ENCODE measurements around the gene SPOP. TPM values are rescaled to one million over a fixed set of nuclear protein-coding genes. Genes with fewer than 3 reads are reported as not detected.
"Not testable (repeated sequence)": the region's sequence is repeated elsewhere in the genome, so short reads cannot be mapped to it uniquely, and the experiment has no call there.

SPOP gene
- total RNA-seq, 1 donor from 2014 or later: 62.9 TPM

DNA sequence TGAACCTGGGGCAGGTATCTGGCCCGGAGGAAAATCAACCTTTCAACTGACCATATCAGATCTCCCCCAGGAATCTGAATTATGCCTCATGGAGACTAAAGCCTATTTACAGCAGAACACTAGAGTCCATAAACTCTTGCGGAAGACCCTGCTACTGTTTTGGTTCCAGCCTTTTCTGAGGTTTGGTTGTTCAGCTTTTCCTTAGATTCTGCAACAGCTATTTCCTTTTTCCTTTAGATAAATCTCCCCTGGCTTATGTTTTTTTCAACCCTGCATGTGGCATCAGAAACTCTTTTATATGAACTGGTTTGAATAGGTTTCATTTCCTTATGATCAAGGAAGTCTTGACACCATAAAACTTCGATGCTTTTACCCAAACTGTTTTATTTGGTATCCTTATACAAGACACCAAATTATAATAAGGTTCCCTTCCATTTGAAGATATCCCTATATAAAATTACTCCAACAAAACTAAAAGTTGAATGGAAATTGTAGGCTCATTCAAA lies 13.1 kb downstream of the SPOP start:
- Mint-ChIP-seq H3K36me3 (ENCODE audit: low read depth) (peaks cover 4% of the 10 kb centered on the region), H3K4me3 (ENCODE audit: unreplicated experiment) (no peak overlapping the region), H3K4me1 (ENCODE audit: low read depth) (peaks cover 11% of the 10 kb centered on the region), H3K27ac (ENCODE audit: unreplicated experiment) (no peak overlapping the region), H3K27me3 (ENCODE audit: low read depth) (no peaks in the 10 kb centered on the region), H3K9me3 (ENCODE audit: low read depth) (no peaks in the 10 kb centered on the region)
- DNase-seq (ENCODE audit: low spot score): no peak
- TF ChIP-seq, protein P1, sequence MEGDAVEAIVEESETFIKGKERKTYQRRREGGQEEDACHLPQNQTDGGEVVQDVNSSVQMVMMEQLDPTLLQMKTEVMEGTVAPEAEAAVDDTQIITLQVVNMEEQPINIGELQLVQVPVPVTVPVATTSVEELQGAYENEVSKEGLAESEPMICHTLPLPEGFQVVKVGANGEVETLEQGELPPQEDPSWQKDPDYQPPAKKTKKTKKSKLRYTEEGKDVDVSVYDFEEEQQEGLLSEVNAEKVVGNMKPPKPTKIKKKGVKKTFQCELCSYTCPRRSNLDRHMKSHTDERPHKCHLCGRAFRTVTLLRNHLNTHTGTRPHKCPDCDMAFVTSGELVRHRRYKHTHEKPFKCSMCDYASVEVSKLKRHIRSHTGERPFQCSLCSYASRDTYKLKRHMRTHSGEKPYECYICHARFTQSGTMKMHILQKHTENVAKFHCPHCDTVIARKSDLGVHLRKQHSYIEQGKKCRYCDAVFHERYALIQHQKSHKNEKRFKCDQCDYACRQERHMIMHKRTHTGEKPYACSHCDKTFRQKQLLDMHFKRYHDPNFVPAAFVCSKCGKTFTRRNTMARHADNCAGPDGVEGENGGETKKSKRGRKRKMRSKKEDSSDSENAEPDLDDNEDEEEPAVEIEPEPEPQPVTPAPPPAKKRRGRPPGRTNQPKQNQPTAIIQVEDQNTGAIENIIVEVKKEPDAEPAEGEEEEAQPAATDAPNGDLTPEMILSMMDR (IDR thresholded peaks at IDR 0.05): no peak

DNA sequence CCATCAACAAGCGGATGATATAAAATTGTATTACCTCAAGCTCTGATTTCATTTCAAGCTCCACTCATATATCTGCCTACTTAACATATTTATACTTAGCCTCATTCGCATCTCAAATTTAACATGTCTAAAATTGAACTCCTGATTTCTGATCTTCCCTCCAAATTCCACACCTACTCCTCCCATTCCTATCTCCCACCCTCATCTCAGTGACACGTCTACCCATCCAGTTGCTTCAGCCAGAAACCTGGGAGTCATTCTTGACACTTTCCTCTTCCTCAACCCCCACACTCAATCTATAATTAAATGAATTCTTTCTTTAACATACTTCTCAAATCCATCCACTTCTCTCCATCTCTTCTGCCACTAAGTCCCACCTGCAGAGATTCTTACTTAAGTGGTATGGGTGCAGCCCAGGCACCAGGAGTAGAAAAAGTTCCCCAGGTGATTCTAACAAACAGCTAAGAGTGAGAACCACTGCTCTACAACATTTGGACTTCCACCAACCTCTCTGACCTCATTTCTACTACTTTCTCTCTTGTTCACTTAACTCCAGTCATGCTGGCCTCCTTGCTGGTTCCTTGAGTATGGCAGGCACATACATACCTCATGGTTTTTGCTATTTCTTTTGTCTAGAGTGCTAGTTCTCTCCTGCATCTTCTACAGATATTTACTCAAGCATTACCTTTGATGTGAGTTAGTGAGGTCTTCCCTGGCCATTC lies 18.1 kb downstream of the SPOP start:
- Mint-ChIP-seq H3K4me3 (ENCODE audit: unreplicated experiment) (no peak overlapping the region), H3K4me1 (ENCODE audit: low read depth) (peaks cover 20% of the 10 kb centered on the region), H3K9me3 (ENCODE audit: low read depth) (no peaks in the 10 kb centered on the region), H3K27me3 (ENCODE audit: low read depth) (no peaks in the 10 kb centered on the region), H3K27ac (ENCODE audit: unreplicated experiment) (no peak overlapping the region), H3K36me3 (ENCODE audit: low read depth) (peaks cover 8% of the 10 kb centered on the region)
- no peak for DNase-seq (ENCODE audit: low spot score)
- TF ChIP-seq, protein P1 (IDR thresholded peaks at IDR 0.05): no peak

DNA sequence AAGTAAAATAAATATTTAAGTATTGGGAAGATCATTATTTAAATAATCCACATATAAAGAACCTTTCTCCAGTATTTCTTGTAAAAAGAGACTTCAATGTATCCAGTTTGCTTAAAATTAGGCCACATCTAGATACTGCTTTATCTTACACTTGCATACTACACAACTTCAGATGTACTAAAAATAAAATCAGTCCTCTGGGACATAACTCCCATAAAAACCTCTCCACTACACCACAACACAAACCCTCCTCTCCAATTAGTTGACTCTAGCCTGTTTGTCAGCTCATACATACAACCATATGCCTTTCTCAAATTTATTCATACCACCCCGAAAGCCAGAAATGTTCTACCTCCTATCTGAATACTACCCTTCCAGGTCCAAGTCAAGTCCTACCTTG lies 21.6 kb downstream of the SPOP start:
- no peak for DNase-seq (ENCODE audit: low spot score)
- TF ChIP-seq, protein P1 (IDR thresholded peaks at IDR 0.05): no peak
- H3K27ac Mint-ChIP-seq (ENCODE audit: unreplicated experiment): peak overlapping the region; percentile 50
- peaks cover 45% of the 10 kb centered on the region for H3K4me1 Mint-ChIP-seq (ENCODE audit: low read depth)
- no peaks in the 10 kb centered on the region for H3K27me3 Mint-ChIP-seq (ENCODE audit: low read depth)
- no peaks in the 10 kb centered on the region for H3K9me3 Mint-ChIP-seq (ENCODE audit: low read depth)
- H3K4me3 Mint-ChIP-seq (ENCODE audit: unreplicated experiment): no peak overlapping the region
- peaks cover 4% of the 10 kb centered on the region for H3K36me3 Mint-ChIP-seq (ENCODE audit: low read depth)

DNA sequence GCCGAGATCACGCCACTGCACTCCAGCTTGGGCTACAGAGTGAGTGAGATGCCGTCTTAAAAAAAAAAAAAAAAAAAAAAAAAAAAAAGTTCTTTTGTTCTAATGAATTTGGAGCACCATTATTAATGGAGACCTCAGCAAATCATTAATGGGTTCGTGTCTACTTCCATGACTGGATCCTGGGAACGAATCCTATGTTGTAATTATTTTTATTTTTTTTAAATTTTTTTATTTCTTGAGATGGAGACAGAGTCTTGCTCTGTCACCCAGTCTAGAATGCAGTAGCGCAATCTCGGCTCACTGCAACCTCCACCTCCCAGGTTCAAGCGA lies 30.7 kb downstream of the SPOP start:
- Mint-ChIP-seq H3K9me3 (ENCODE audit: low read depth) (no peaks in the 10 kb centered on the region), H3K4me1 (ENCODE audit: low read depth) (peaks cover 73% of the 10 kb centered on the region), H3K4me3 (ENCODE audit: unreplicated experiment) (peak overlapping the region; percentile 60), H3K27me3 (ENCODE audit: low read depth) (no peaks in the 10 kb centered on the region), H3K36me3 (ENCODE audit: low read depth) (no peaks in the 10 kb centered on the region), H3K27ac (ENCODE audit: unreplicated experiment) (peak overlapping the region; percentile 85)
- DNase-seq (ENCODE audit: low spot score): no peak
- TF ChIP-seq, protein P1 (IDR thresholded peaks at IDR 0.05): no peak

DNA sequence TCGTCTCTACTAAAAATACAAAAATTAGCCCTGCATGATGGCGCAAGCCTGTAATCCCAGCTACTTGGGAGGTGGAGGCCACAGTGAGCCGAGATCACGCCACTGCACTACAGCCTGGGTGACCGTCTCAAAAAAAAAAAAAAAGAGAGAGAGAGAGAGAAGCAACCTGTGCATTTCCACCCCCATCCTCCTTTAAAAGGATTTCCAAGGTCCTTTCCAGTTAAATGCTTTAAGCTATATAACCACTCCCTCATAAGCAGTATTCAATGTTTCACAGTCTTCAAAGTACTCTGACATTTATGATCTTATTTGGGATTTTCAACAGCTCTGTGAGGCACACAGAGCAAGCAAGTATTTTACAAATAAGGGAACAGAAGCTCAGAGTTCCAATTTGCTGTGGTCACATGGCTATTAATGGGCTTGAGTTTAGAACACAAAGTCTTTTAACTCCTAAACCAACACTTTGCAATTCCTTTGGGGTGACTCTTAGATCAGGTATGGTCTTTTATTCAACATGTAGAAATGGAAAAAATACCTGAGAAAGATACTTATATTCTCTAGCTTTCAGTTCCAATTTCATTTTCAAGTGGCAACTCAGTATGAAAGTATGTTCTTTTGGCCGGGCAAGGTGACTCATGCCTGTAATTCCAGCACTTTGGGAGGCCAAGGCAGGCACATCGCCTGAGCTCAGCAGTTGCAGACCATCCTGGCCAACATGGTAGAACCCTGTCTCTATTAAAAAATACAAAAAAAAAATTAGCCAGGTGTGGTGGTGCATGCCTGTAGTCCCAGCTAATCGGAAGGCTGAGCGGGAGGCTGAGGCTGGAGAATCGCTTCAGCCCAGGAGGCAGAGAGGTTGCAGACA lies 31.3 kb downstream of the SPOP start:
- Mint-ChIP-seq H3K36me3 (ENCODE audit: low read depth) (no peaks in the 10 kb centered on the region), H3K4me3 (ENCODE audit: unreplicated experiment) (peak overlapping the region; percentile 60), H3K9me3 (ENCODE audit: low read depth) (no peaks in the 10 kb centered on the region), H3K27ac (ENCODE audit: unreplicated experiment) (peak overlapping the region; percentile 85), H3K4me1 (ENCODE audit: low read depth) (peaks cover 73% of the 10 kb centered on the region), H3K27me3 (ENCODE audit: low read depth) (no peaks in the 10 kb centered on the region)
- no peak for DNase-seq (ENCODE audit: low spot score)
- TF ChIP-seq, protein P1 (IDR thresholded peaks at IDR 0.05): no peak

DNA sequence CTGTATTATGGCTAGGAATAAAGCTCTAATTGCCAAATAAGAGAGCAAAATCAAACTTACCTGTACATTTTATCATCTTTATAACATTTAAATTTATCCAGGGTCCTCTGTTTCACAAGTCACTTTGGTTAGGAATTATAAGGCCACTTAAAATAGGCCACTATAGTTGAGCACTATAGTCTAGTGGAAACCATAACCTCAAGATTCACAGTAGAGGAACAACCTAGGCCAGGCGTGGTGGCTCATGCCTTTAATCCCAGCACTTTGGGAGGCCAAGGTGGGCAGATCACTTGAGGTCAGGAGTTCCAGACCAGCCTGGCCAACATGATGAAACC lies 31.9 kb downstream of the SPOP start:
- not testable (repeated sequence) for H3K36me3 Mint-ChIP-seq (ENCODE audit: low read depth); H3K9me3 Mint-ChIP-seq (ENCODE audit: low read depth); DNase-seq (ENCODE audit: low spot score); H3K27me3 Mint-ChIP-seq (ENCODE audit: low read depth)
- H3K4me3 Mint-ChIP-seq (ENCODE audit: unreplicated experiment): peak overlapping the region; percentile 60
- peaks cover 73% of the 10 kb centered on the region for H3K4me1 Mint-ChIP-seq (ENCODE audit: low read depth)
- H3K27ac Mint-ChIP-seq (ENCODE audit: unreplicated experiment): peak overlapping the region; percentile 85

Measured in chondrocyte (in vitro differentiated cells).